ENCODE results near the gene EDRF1. TPM values are rescaled to one million over a fixed set of nuclear protein-coding genes. Genes with fewer than 3 reads are reported as not detected.
"Not testable (repeated sequence)": the region's sequence is repeated elsewhere in the genome, so short reads cannot be mapped to it uniquely, and the experiment has no call there.

Gene EDRF1
- total RNA-seq, 4 donors from 2014 or later: 4.3 to 21.2 (median 15.6) TPM

GRCh38 chr10:125708971-125709503 lies 10.5 kb upstream of the EDRF1 start:
- 55 to 68% methylated on average over 5 of the region's 5 CpGs for WGBS, 2 donors
- Histone ChIP-seq H3K27ac (no peak overlapping the region), H3K4me1 (peaks cover 3 to 8% (median 4%) of the 10 kb centered on the region in 3 donors), H3K9me3 (peaks cover 0 to 12% (median 6%) of the 10 kb centered on the region in 3 donors), H3K27me3 (no peaks in the 10 kb centered on the region), H3K4me3 (no peak overlapping the region), H3K36me3 (no peaks in the 10 kb centered on the region)
- no peak for DNase-seq
- intact Hi-C loops (cut with DNase I): no loop called here
- no peak for TF ChIP-seq CTCF (IDR thresholded peaks at IDR 0.05)
- no peak for TF ChIP-seq POLR2A (IDR thresholded peaks at IDR 0.05)

- Histone ChIP-seq H3K36me3 (no peaks in the 10 kb centered on the region), H3K4me1 (peaks cover 3 to 8% (median 4%) of the 10 kb centered on the region in 3 donors), H3K27ac (no peak overlapping the region), H3K27me3 (no peaks in the 10 kb centered on the region), H3K4me3 (no peak overlapping the region), H3K9me3 (peaks cover 0 to 14% (median 6%) of the 10 kb centered on the region in 3 donors)
- WGBS, 2 donors: 60 to 64% methylated on average over 12 of the region's 12 CpGs
- TF ChIP-seq CTCF (IDR thresholded peaks at IDR 0.05): no peak
- TF ChIP-seq POLR2A (IDR thresholded peaks at IDR 0.05): no peak
- no peak for DNase-seq
- intact Hi-C loops (cut with DNase I): no loop called here
These were observed 9.7 kb upstream of the EDRF1 start for GRCh38 chr10:125709553-125710474.

GRCh38 chr10:125711110-125711750 lies 8.3 kb upstream of the EDRF1 start:
- 84 to 96% methylated on average over 3 of the region's 3 CpGs for WGBS, 2 donors
- H3K9me3 ChIP-seq: peaks cover 0 to 14% (median 6%) of the 10 kb centered on the region in 3 donors
- intact Hi-C loops (cut with DNase I): no loop called here
- no peaks in the 10 kb centered on the region for H3K36me3 ChIP-seq
- H3K27ac ChIP-seq: no peak overlapping the region
- no peak for TF ChIP-seq POLR2A (IDR thresholded peaks at IDR 0.05)
- TF ChIP-seq CTCF (IDR thresholded peaks at IDR 0.05): no peak
- H3K4me1 ChIP-seq: peaks cover 3 to 8% (median 4%) of the 10 kb centered on the region in 3 donors
- no peak overlapping the region for H3K4me3 ChIP-seq
- no peak for DNase-seq
- H3K27me3 ChIP-seq: no peaks in the 10 kb centered on the region

GRCh38 chr10:125714728-125715127 lies 4.8 kb upstream of the EDRF1 start:
- 96 to 100% methylated on average over 4 of the region's 4 CpGs for WGBS, 2 donors
- H3K4me3 ChIP-seq; H3K4me1 ChIP-seq; H3K27ac ChIP-seq; DNase-seq; H3K36me3 ChIP-seq; H3K27me3 ChIP-seq; intact Hi-C loops (cut with DNase I): not testable (repeated sequence)
- H3K9me3 ChIP-seq: peaks cover 0 to 14% (median 6%) of the 10 kb centered on the region in 3 donors

- Histone ChIP-seq H3K27me3 (no peaks in the 10 kb centered on the region), H3K27ac (peak overlapping the region; percentile 89 to 93 (median 90)), H3K4me3 (peak overlapping the region; percentile 81 to 96 (median 84)), H3K9me3 (no peaks in the 10 kb centered on the region), H3K36me3 (peaks cover 0 to 40% (median 4%) of the 10 kb centered on the region in 3 donors), H3K4me1 (peaks cover 6 to 26% (median 7%) of the 10 kb centered on the region in 3 donors)
- WGBS, 2 donors: 0 to 1% methylated on average over 12 to 14 of the region's 15 CpGs
- DNase-seq: no peak
- intact Hi-C loops (cut with DNase I): no loop called here
- no peak for TF ChIP-seq POLR2A (IDR thresholded peaks at IDR 0.05)
- TF ChIP-seq CTCF (IDR thresholded peaks at IDR 0.05): no peak
These were observed 483 bp downstream of the EDRF1 start for GRCh38 chr10:125720002-125720382.

All from esophagus squamous epithelium (tissue), 5 donors.